ENCODE measurements around the gene ASB1. TPM values are rescaled to one million over a fixed set of nuclear protein-coding genes. Genes with fewer than 3 reads are reported as not detected.

Gene ASB1
- total RNA-seq, 1 donor from 2014 or later = 33.9 TPM

- no peak for TF ChIP-seq CTCF (IDR thresholded peaks at IDR 0.05)
- no peak overlapping the region for H3K27ac Mint-ChIP-seq (ENCODE audit: unreplicated experiment)
These were observed 66.1 kb downstream of the ASB1 start for GRCh38 chr2:238492840-238493239.

GRCh38 chr2:238493411-238493810 is 66.7 kb downstream of the ASB1 start:
- DNase-seq (ENCODE audit: extremely low spot score, unreplicated experiment) = peak; percentile 48
- TF ChIP-seq CTCF (IDR thresholded peaks at IDR 0.05) = no peak

More at GRCh38 chr2:238492840-238493239, 66.1 kb downstream of the ASB1 start:
- Mint-ChIP-seq H3K27me3 (ENCODE audit: unreplicated experiment) (peaks cover 6% of the 10 kb centered on the region), H3K4me1 (ENCODE audit: unreplicated experiment) (no peaks in the 10 kb centered on the region), H3K36me3 (ENCODE audit: unreplicated experiment) (no peaks in the 10 kb centered on the region), H3K9me3 (ENCODE audit: unreplicated experiment) (no peaks in the 10 kb centered on the region), H3K4me3 (ENCODE audit: unreplicated experiment) (no peak overlapping the region)
- DNase-seq (ENCODE audit: extremely low spot score, unreplicated experiment) = peak; percentile 71

GRCh38 chr2:238493880-238494572 is 67.3 kb downstream of the ASB1 start:
- H3K36me3 Mint-ChIP-seq (ENCODE audit: unreplicated experiment) = no peaks in the 10 kb centered on the region

More at GRCh38 chr2:238493411-238493810, 66.7 kb downstream of the ASB1 start:
- no peak overlapping the region for H3K27ac Mint-ChIP-seq (ENCODE audit: unreplicated experiment)
- no peaks in the 10 kb centered on the region for H3K4me1 Mint-ChIP-seq (ENCODE audit: unreplicated experiment)
- no peaks in the 10 kb centered on the region for H3K36me3 Mint-ChIP-seq (ENCODE audit: unreplicated experiment)
- no peaks in the 10 kb centered on the region for H3K9me3 Mint-ChIP-seq (ENCODE audit: unreplicated experiment)
- peaks cover 6% of the 10 kb centered on the region for H3K27me3 Mint-ChIP-seq (ENCODE audit: unreplicated experiment)
- no peak overlapping the region for H3K4me3 Mint-ChIP-seq (ENCODE audit: unreplicated experiment)

GRCh38 chr2:238494573-238494961 is 67.8 kb downstream of the ASB1 start:
- no peak overlapping the region for H3K27ac Mint-ChIP-seq (ENCODE audit: unreplicated experiment)
- no peak for TF ChIP-seq CTCF (IDR thresholded peaks at IDR 0.05)
- H3K4me1 Mint-ChIP-seq (ENCODE audit: unreplicated experiment) = no peaks in the 10 kb centered on the region
- peaks cover 6% of the 10 kb centered on the region for H3K27me3 Mint-ChIP-seq (ENCODE audit: unreplicated experiment)
- H3K9me3 Mint-ChIP-seq (ENCODE audit: unreplicated experiment) = no peaks in the 10 kb centered on the region
- H3K4me3 Mint-ChIP-seq (ENCODE audit: unreplicated experiment) = no peak overlapping the region
- DNase-seq (ENCODE audit: extremely low spot score, unreplicated experiment) = peak; percentile 77
- H3K36me3 Mint-ChIP-seq (ENCODE audit: unreplicated experiment) = no peaks in the 10 kb centered on the region

More at GRCh38 chr2:238493880-238494572, 67.3 kb downstream of the ASB1 start:
- no peaks in the 10 kb centered on the region for H3K9me3 Mint-ChIP-seq (ENCODE audit: unreplicated experiment)
- TF ChIP-seq CTCF (IDR thresholded peaks at IDR 0.05) = no peak
- H3K4me3 Mint-ChIP-seq (ENCODE audit: unreplicated experiment) = no peak overlapping the region
- no peaks in the 10 kb centered on the region for H3K4me1 Mint-ChIP-seq (ENCODE audit: unreplicated experiment)
- no peak for DNase-seq (ENCODE audit: extremely low spot score, unreplicated experiment)
- H3K27me3 Mint-ChIP-seq (ENCODE audit: unreplicated experiment) = peaks cover 6% of the 10 kb centered on the region
- no peak overlapping the region for H3K27ac Mint-ChIP-seq (ENCODE audit: unreplicated experiment)

GRCh38 chr2:238495422-238495821 is 68.7 kb downstream of the ASB1 start:
- Mint-ChIP-seq H3K4me1 (ENCODE audit: unreplicated experiment) (no peaks in the 10 kb centered on the region), H3K27me3 (ENCODE audit: unreplicated experiment) (peaks cover 6% of the 10 kb centered on the region)

More at GRCh38 chr2:238495422-238495821, 68.7 kb downstream of the ASB1 start:
- Mint-ChIP-seq H3K27ac (ENCODE audit: unreplicated experiment) (no peak overlapping the region), H3K9me3 (ENCODE audit: unreplicated experiment) (no peaks in the 10 kb centered on the region), H3K4me3 (ENCODE audit: unreplicated experiment) (no peak overlapping the region), H3K36me3 (ENCODE audit: unreplicated experiment) (no peaks in the 10 kb centered on the region)
- TF ChIP-seq CTCF (IDR thresholded peaks at IDR 0.05) = no peak
- peak; percentile 32 for DNase-seq (ENCODE audit: extremely low spot score, unreplicated experiment)

All from osteocyte (in vitro differentiated cells).